Activated T-cell treated with anti-CD3 and anti-CD28 coated beads, Interleukin-2, amount 50 U/mL, for 1 hour (primary cell): Measurements from ENCODE around the gene SPR.

ENCODE experiments used
- DNase-seq: peaks from one replicate; pipeline ENCODE4 v3.0.0-alpha.2; 2020

SPR gene

DNA sequence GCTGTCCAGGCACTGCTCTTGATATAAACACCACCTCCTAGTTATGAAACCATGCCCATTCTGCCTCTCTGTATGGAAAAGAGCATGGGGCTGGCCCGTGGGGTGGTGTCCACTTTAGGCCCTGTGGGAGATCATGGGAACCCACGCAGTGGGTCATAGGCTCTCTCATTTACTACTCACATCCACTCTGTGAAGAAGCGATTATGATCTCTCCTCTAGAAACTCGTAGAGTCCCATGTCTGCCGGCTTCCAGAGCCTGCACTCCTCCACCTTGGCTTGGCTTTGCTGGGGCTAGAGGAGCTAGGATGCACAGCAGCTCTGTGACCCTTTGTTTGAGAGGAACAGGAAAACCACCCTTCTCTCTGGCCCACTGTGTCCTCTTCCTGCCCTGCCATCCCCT, 46.0 kb downstream of the SPR start:
- DNase-seq: no peak

- DNase-seq: no peak
Measured at GRCh38 chr2:72933646-72934151, 46.5 kb downstream of the SPR start.

GRCh38 chr2:72934683-72935610, 47.7 kb downstream of the SPR start:
- DNase-seq: no peak

- DNase-seq: no peak
Measured at GRCh38 chr2:72935611-72935957, 48.4 kb downstream of the SPR start.

- no peak for DNase-seq
Measured at GRCh38 chr2:72936660-72937355, 49.6 kb downstream of the SPR start.

GRCh38 chr2:72937356-72937669, 50.1 kb downstream of the SPR start:
- DNase-seq: no peak

- no peak for DNase-seq
Measured at GRCh38 chr2:72938455-72938854, 51.2 kb downstream of the SPR start.

DNA sequence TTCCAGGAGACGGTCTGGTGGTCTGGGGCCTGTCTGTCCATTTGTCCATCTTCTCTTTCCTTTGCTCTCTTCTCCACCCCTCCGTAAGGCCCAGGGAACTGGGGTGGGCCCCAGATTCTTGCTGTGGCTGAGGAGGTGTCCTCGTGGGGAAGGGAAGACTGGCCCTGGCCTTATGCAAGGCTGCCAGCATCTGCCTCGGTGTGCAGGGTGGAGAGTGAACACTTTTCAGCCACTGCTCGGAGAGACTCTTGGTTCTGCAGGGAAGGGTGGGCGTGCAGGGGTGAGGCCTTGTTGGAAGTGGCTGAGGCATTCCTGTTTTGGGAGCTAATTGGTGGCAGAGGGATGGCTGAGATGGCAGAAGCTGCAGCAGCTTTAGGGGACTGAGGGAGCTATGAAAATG, 53.2 kb downstream of the SPR start:
- no peak for DNase-seq

- DNase-seq: no peak
Measured at GRCh38 chr2:72940786-72941185, 53.6 kb downstream of the SPR start.
